NCI-H2196 treated with DMSO at 0.1 percent for 48 hours (cell line): Measurements from ENCODE around the gene GABPB2.
"Not testable (repeated sequence)": the region's sequence is repeated elsewhere in the genome, so short reads cannot be mapped to it uniquely, and the experiment has no call there.

ENCODE experiments used
- DNase-seq: peaks from one replicate; lab custom pipeline; 2025; ENCODE audit not compliant: unreplicated experiment; lab: John Stamatoyannopoulos, UW

Gene GABPB2

DNA sequence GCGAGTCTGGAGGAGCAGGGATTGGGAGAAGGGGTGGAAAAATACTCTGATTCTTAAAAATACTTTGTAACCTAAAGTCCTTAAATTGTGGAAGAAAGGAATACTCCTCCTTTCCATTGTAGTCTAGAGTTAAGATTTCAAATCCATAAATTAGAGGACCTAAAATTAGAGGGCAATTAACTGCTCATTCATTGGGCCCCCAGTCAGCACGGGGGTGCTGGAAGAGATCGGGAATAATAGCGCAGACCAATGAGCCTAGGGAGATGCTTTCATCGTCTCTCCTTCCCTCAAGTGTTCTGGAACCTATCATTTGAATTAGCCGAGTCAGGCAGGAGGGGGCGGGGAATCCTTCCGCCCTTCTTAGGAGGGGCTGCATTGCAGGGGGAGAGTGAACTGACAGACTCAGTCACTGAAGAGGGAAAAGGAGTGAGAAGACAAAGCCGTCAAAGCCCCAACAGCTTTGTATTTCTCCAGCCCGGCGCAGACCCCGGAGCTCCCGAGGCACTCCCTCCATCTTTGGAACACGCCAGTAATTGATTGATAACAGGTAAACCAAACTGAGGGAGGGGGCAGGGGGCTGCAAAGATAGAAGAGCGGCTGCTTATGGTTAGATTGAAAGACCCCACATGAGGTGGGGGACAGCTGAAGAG is 10.4 kb upstream of the GABPB2 start, which contains the start of gene MLLT11:
TSS of gene MLLT11 (plus strand) at position 391 of the 650 bp plus-strand sequence. CDS start 6,828 bp downstream, outside the sequence.
- DNase-seq, result no peak

DNA sequence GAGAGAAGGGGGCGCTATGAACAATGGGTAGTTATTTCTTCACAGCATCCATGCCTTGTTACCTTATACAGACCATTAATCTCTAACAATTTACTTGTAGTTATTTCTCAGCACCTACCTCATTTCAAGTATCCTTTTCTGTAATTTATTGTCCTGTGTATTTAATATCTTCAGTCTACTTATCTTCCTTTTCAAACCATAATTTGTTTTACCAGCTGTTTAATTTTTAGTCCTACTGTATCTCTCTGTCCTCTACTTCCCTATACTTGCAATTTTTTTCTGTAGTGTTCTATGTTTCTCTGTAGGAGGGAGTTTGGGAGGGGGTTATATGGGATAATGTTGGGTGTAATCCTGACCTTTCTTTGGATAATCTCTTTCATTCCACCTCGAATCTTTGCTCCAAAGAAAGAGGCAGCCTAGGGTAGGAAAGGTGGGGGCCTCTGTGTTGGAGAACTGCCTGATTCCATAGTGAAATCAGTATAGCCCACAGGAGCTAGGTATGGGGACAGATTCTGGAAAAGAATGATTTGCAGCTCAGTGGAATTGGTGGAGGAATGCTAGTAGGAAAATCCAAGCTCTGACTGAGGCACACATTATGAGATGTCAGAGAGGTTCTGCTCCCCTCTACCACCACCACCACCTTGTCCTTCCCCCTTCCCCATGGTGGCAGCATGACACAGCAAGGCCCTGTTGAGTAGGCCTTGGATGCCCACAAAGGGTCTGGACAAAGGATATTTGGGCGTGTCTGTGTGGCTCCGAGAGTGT is 9.7 kb upstream of the GABPB2 start:
- no peak for DNase-seq

DNA sequence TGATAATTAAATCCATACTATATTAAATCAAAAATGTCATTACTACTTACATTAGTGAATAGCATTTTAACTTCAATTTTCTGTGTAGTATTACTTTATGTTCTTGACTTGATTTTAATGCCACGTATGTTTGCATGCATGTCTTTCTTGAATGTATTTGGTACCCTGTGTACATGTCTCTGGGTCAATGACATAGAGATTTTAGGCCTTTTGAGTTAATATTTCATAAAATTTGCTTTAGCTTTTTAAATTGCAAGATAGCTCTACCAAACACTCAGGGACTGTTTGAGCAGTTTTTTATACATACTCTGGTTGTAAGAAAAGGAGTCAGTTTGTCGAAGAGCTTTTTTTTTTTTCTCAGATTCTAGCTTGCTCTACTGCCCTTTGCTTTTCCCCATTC is 8.9 kb upstream of the GABPB2 start:
- DNase-seq, result no peak

DNA sequence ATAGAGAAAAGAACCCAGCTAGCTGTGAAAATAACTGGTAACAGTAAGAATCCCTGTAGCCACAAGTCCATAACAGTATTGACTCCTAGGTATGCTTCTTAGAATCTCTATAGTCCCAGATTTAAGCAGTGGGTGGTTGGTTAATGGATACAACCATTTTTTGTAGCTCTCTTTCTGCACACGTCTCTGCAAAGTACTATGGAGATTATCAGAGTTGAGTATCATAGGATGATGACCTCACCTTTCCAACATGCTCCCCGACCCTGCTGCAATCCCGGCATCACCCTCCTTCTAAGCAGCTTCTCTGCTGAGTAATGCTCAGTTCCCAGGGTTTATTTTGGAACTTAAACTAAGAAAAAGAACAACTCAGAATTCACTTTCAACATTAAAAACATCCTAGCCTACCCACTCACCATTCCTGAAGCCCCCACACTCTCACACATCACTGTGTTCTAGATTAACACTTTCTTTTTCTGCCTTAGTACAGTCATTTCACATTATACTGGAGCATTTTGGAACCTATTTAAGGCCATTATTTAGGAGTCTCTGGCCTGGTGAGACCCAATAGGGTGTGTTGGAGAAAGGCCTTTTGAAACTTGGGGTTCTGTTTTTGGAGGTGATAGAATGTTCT is 7.7 kb upstream of the GABPB2 start:
- DNase-seq, result no peak

DNA sequence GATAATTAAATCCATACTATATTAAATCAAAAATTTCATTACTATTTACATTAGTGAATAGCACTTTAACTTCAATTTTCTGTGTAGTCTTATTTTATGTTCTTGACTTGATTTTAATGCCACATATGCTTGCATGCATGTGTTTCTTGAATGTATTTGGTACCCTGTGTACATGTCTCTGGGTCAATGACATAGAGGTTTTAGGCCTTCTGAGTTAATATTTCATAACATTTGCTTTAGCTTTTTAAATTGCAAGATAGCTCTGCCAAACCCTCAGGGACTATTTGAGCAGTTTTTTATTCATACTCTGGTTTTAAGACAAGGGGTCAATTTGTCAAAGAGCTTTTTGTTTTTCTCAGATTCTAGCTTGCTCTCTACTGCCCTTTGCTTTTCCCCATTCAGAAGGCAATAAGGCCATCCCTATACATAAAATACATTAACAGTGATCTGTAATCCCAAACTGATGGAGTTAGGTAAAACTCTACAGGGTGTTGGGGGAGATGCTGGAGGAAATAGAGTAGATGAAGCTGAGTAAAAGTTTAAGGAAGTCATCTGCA is 5.4 kb upstream of the GABPB2 start:
- DNase-seq, result no peak

DNA sequence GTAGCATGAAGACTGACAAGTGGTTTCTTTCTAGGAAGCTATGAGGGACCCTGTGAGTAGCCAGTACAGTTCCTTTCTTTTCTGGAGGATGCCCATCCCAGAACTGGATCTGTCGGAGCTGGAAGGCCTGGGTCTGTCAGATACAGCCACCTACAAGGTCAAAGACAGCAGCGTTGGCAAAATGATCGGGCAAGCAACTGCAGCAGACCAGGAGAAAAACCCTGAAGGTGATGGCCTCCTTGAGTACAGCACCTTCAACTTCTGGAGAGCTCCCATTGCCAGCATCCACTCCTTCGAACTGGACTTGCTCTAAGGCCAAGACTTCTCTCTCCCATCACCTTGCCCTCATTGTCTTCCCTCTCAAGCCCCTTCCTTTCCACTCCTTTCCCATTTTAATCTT is 3.4 kb upstream of the GABPB2 start:
- DNase-seq, result no peak

DNA sequence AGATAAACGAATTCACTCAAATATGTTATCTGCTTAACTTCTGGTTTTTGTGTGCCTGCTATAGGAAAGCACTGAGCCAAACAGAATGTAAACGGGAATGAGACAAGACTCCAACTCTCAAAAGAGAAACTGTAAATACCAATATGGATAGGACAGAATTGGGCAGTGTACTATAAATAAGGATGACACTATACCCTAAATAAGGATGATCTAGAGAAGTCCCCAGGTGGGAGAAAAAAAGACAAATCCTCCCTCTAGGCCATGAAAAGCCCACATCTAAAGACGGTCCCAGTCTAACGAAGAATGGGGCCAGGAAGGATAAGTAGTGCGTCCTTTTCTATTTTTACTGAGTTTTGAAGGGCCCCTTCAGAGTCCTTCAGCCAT is 1.5 kb upstream of the GABPB2 start:
- DNase-seq, result no peak

DNA sequence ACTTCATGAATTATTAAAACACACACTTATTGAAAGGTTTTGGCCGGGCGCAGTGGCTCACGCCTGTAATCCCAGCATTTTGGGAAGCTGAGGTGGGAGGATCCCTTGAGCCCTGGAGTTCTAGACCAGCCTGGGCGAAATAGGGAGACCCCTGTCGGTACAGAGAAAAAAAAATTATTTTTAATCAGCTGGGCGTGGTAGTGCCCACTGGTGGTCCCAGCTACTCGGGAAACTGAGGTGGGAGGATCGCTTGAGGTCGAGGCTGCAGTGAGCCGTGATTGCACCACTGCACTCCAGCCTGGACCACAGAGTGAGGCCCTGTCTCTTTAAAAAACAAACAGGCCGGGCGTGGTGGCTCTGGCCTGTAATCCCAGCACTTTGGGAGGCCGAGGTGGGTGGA is 1.7 kb downstream of the GABPB2 start:
- no peak for DNase-seq

DNA sequence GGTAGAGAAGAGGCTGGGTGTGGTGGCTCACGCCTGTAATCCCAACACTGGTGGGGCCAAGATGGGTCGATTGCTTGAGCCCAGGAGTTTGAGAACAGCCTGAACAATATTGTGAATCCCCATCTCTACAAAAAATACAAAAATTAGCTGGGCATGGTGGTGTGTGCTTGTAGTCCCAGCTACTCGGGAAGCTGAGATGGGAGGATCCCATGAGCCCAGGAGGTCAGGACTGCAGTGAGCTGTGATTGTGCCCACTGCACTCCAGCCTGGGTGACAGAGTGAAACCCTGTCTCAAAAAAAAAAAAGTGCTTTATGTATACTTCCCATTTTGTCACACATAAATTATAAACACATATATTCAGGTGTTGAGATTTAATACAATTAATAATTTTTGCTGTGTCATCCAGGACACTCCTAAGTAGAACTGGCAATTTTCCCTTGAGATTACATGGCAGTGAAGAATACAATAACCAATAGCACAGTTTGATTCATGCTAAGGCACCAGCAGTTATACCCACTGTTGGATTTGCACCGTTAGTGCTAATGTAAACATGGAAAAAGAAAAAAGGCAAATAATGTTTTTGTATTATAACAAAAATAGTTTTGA is 15.5 kb downstream of the GABPB2 start:
- DNase-seq, result no peak

DNA sequence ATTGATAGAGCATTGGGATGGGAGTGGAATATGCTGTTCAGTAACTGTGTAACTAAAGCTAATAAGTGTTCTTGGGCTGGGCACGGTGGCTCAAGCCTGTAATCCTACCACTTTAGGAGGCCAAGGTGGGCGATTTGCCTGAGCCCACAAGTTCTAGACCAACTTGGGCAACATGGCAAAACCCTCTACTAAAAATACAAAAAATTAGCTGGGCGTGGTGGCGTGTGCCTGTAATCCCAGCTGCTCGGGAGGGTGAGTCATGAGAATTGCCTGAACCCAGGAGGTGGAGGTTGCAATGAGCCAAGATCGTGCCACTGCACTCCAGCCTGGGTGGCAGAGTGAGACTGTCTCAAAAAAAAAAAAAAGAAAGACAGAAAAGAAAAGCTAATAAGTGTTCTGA is 26.9 kb downstream of the GABPB2 start:
- not testable (repeated sequence) for DNase-seq

DNA sequence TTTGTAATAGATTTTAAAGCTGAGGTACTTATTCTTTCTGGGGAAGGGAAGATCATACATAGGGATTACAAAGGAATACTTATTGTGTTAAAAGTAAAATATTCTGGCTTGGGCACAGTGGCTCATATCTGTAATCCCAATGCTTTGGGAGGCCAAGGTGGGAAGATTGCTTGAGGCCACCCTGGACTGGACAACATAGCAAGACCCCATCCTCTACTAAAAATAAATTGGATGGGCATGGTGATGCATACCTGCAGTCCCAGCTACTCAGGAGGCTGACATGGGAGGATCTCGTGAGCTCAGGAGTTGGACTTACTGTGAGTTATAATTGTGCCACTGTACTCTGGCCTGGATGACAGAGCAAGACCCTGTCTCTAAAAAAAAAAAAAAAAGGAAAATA is 27.6 kb downstream of the GABPB2 start:
- DNase-seq, result no peak

DNA sequence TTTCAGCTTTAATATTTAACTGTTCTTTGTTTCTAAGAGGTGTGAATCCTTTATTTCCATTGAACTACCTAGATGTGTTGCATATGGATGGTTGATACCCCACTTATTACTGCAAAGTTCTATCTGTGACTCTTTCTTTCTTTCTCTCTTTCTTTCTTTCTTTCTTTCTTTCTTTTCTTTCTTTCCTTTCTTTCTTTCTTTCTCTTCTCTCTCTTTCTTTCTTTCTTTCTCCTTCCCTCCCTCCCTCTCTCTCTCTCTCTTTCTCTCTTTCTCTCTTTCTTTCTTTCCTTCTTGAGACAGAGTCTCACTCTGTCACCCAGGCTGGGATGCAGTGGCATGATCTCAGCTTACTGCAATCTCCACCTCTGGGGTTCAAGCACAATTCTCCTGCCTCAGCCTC is 34.1 kb downstream of the GABPB2 start:
- DNase-seq, result no peak

DNA sequence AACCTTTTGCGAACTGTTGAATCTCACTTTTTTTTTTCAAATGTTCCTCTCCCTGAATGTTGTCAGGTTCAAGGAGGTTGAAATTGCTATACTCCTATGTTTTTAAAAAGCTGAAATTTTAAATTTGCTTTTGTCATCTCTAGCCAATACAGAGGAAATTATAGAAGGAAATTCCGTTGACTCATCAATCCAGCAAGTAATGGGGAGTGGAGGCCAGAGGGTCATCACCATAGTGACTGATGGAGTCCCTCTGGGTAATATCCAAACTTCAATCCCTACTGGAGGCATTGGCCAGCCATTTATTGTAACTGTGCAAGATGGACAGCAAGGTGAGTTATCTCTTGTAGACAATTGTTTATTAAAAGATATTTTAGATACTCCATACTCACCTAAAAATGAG is 36.3 kb downstream of the GABPB2 start:
- no peak for DNase-seq

DNA sequence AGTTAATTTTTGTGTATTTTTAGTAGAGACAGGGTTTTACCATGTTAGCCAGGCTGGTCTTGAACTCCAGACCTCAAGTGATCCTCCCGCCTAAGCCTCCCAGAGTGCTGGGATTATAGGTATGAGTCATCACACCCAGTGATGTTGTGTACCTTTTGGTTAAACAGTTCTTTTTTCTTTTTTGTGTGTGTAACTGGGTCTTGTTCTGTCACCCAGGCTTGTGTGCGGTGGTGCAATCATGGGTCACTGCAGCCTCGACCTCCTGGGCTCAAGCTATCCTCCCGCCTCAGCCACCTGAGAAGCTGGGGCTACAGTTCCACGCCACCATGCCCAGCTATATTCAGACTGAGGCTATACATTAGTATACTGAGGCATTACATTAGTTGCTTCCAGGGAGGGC is 37.8 kb downstream of the GABPB2 start:
- DNase-seq, result no peak

DNA sequence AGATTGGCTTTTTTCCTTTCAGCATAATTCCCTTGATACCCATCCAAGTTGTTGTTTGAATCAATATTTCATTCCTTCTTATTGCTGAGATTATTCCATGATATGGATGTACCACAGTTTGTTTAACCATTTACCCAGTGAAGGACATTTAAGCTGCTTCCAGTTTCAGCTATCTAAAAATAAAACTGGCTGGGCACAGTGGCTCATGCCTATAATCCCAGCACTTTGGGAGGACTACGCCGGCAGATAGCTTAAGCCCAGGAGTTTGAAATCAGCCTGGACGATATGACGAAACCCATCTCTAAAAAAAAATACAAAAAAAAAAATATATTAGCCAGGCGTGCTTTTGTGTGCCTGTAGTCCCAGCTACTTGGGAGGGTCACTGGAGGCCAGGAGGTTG is 43.3 kb downstream of the GABPB2 start:
- no peak for DNase-seq

DNA sequence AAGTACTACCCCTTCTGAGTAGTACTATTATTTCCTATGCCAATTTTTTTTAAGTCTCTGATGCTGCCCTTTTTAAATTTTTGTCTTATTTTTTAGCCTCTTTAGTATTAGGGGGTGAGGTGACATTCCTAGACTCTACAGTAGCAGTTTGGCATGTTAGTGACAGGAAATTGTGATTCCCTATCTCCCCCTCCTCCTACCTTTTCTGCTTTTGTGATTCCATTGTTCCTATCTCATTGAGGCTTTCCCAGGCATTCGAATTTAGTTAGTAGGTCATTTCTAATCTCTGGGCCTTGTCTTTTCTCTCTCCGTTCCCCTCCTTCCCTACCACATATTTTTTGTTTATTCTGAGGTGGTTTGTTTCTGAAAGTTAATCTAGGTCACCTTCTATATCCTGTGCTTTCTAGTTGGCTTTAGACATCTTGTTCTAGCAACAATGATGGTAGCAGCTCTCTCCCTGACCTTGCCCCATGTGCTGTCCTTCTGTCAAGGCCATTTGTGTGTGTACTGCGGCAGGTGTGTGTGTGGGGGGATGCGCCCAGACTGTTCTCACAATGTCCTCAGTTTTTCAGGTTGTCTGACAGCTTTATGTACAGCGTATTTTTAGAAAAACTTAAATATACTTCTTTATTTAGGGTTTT is 54.3 kb downstream of the GABPB2 start:
- DNase-seq, result no peak

DNA sequence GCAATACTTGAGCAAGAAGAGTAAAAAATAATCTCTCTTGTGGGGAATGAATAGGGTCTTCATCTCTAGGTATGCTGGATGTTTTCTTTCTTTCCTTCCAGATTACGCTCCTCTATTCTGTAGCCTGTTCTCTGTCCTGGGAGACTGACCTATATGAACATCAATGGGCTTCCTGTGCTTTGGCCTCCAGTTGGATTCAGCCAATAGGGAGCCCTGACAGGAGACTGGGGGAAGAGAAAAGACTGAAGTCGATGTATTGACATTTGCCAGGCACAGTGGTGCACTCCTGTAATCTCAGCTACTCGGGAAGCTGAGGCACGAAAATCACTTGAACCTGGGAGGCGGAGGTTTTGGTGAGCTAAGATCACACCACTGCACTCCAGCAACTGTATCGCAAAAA is 58.2 kb downstream of the GABPB2 start:
- no peak for DNase-seq

DNA sequence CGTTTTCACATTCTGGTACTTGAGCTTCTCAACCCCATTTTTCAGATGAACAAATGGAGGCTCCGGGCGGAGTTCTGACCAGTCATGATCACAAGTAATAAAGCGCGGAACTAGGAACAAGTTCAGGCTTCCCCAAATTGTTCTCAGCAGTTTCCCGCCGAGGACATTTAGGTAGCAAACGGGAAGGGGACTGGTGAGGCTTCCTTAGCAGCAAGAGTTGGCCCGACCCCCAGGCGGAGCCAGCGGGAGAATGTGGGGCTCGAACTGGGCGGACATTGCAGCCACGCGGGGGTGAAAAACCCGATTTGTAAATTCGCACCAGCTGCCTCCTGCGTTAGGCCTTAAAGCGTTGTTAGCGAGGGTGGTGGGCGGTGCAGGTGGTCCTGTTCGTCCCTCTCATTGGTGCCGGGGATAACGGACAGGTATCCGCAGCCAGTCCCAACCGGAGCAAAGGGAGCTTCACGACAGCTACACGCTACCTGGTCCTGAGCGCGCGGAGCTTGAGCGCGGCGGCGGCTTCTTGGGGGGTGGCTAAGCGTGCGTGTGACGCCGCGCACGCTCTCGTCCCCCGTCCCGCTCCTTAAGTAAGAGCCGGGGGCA is 60.5 kb downstream of the GABPB2 start:
- no peak for DNase-seq

DNA sequence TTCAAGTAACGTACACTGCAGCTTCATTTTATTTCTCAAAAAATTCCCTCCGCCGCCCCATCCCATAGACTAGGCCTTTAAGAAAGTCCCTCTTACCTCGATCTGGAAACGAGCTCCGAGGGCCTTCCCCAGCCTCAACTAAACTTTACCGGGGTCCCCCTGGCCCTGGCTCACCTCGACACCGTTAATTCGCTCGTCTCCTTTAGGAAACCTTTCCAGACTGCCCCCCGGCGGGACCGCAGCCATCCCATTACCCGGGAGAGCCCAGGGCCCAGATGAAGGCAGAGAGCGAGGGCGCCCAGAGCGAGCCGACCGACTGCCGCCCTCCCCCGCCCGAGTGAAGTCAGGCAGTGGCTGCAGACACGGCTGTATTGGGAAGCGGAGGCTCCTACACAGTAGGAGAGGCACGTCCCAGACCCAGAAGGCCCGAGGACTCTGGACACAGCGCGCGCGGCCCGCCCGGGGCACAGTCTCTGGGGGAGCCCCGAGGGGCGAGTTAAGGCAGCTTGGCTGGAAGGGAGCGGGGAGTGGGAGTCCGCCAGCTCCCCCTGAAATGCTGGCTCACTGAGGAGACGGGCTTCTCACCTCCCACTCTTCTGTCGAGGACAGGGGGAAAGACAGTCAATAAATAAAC is 61.3 kb downstream of the GABPB2 start:
- no peak for DNase-seq

DNA sequence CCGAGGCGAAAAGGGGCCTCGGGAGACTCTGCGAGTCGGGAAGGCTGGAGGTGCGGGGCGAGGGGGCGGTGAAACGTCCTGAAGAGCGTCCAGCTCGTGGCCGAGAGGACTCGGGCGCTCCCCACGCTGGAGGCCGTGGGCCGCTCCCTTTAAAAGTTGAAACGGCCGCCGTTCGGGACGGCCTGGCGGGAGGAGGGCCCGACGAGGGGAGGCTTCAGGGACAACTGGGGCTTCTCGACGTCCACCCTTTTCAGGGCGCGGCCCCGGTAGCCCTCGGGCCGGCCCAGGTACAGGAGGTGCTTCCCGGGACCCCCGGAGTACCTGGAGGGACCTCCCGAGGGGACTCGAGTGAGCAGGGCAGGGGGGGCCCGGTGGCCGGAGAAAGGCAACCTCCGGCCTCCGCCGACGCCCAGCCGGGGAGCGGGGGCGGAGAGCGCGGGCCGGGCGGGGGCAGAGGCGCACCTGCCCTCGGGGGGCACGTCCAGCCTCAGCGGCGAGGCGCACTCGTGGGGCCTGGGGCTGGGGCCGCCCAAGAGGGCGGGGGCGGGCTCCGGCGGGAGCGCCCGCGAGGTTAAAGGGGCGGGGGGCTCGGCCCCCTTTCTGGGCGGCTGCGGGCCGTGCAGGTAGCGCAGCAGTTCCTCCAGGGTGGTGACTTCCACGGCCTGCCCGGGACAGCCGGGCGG is 61.9 kb downstream of the GABPB2 start:
- DNase-seq, result no peak
